Activated naive CD4-positive, alpha-beta T cell treated with anti-CD3 and anti-CD28 coated beads, Interleukin-2, amount 50 U/mL, for 16 hours (primary cell): ENCODE data around the gene RBM14.
"Not testable (repeated sequence)": the region's sequence is repeated elsewhere in the genome, so short reads cannot be mapped to it uniquely, and the experiment has no call there.

Experiments
- DNase-seq: peaks from one replicate; pipeline ENCODE4 v3.0.0-alpha.2; 2020

Gene RBM14

DNA sequence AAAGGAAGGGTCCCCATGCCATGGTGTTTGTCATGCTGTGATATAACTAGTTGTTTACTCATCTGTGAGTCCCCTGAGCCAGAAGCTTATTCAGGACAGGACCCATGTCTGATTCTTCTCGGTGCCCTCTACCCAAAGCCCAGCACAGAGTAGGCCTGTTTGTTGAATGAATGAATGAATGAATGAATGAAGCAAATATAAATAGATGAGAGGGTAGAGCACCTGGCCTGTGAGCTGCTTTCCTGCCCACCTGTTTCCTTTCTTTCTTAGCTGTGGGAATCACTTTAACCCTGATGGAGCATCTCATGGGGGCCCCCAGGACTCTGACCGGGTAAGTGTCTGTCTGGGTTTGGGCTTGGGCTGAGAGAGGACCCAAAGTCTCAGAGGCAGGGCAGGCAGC is 16.2 kb upstream of the RBM14 start:
- DNase-seq, result no peak

DNA sequence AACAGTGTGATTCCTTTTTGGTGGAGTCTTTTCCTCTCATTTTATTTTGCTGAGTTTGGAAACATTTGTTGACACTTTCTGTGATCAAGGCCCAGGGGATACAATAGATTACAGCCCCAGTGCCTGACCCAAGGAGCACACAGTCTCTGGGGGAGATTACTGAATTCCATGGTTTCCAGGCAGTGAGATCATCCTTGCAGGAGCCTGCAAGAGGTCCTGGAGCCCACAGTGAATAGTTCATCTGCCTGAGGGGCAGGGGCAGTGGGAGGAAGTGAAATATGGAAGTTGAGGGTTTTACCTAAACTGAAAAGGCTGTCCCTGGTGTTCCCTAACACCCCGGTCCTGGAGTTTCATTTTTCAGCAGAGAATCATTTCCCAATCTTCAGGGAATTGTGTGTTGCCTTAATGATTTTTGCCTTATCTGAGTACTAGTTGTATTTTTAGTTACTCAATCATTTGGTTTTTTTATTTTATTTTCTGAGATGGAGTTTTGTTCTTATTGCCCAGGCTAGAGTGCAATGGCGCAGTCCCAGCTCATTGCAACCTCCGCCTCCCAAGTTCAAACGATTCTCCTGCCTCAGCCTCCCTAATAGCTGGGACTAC is 15.7 kb upstream of the RBM14 start:
- no peak for DNase-seq

DNA sequence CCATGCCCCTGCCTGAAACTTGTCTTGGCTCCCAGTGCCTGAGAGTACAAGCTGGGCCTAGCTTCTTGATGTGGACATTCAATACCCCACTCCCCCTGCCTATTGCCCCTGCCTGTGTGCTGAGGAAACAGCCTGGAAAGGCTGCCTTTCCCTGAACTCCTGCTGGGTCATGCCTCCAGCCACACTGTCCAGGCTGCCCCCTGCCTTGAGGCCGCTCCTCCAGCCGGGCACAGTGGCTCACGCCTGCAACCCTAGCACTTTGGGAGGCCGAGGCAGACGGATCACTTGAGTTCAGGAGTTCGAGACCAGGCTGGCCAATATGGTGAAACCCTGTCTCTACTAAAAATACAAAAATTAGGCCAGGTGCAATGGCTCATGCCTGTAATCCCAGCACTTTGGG is 13.4 kb upstream of the RBM14 start:
- DNase-seq, result no peak

DNA sequence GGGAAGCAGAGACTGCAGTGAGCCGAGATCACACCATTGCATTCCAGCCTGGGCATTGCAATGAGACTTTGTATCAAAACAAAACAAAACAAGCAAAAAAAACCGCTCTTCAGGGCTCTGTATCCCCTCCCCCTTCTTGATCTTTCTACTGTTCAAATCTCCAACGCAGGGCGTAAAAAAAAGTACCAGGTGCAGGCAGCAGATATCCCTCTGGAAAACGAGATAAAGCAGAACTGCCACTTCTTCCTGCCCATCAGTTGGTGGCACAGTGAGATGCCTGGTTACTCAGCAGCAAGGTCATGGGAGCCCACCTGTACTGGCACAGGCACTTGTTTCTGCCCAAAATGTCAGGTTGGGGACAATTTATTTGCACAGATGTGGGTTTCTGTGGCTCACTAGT is 12.3 kb upstream of the RBM14 start:
- DNase-seq, result no peak

DNA sequence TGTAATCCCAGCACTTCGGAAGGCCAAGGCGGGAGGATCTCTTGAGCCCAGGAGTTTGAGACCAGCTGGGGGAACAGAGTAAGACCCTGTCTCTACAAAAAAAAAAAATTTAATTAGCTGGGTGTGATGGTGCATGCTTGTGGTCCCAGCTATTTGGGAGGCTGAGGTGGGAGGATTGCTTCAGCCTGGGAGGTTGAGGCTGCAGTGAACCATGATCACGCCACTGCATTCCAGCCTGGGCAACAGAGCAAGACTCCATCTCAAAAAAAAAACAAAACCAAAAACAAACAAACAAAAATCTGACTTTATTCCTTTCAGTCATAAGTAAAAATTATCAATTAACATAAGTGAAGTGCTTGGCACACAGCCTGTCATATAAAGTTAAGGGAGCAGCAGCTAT is 9.8 kb upstream of the RBM14 start:
- DNase-seq, result not testable (repeated sequence)

DNA sequence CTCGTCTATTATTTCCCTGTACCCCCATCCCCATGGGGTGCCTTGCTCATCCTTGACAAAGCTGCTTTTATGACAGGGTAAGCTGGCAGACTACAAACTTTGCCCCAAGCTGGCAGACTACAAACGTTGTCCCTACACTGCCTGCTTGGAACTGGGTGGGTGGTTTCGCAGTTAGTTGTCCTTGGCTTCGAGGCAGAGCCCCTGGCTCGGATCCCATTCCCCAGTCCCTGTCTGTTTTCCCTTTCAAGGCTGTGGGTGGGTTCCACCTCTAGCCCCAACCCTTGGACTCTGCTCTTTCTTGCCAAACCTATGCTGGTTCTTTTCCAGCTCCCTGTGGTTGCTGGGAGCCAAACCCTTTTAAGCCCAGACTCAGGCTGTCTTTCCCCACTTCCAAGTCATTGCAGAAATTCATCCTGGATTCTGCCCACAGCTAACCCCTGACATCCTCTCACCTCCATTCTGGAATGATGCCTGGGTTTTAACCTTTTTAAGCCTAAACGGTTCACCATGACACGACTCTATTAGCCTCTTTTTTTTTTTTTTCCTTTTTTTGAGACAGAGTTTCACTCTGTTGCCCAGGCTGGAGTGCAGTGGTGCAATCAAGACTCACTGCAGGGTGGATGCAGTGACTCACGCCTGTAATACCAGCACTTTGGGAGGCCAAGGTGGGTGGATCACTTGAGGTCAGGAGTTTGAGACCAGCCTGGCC is 9.2 kb upstream of the RBM14 start:
- DNase-seq, result no peak

DNA sequence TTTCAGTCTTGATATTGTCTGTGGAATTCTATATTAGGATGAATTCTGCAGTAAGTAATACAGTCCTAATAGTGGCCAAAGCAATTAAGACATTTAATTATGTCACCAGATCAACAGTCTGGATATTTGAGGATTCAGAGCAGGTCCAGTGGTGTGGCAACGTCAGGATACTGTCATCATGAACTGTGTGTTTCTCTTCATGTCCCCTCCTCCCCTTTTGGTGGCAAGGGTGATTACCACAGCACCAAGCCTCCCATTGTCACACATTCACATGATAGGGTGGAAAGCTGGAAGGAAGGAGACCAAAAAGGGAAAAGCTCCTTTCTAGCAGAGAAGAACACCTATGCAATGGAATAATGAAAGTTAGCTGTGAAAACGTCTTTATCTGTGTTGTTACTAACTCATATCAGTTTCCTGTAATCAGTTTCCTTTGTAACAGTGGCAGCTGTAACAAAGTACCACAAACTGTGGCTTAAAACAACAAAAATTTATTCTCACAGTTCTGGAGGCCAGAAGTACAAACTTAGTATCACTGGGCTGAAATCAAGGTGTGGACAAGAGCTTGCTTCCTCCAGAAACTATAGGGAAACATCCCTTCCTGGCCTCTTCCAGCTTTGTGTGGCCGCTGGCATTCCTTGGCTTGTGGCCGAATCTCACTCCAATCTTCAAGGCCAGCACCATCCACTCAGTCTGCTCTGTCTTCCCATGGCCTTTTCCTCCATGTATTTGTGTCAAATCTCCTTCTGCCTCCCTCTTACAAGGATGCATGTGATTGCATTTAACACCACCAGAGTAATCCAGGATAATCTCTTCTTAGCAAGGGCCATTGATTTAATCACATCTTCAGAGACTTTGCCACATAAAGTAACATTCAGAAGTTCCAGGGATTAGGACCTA is 6.5 kb upstream of the RBM14 start:
- no peak for DNase-seq

DNA sequence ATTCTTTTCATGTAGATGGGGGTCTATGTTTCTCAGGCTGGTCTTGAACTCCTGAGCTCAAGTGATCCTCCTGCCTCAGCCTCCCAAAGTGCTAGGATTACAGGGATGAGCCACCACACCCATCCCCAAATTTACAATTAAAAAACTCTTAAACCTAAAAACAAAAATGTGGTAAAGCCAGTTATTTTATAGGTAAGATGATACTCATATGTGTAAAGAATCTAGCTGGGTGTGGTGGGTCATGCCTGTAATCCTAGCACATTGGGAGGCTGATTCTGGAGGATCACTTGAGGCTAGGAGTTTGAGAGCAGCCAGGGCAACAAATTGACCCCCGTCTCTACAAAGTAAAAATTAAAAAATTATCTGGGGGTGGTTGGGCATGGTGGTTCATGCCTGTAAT is 4.0 kb upstream of the RBM14 start:
- no peak for DNase-seq

DNA sequence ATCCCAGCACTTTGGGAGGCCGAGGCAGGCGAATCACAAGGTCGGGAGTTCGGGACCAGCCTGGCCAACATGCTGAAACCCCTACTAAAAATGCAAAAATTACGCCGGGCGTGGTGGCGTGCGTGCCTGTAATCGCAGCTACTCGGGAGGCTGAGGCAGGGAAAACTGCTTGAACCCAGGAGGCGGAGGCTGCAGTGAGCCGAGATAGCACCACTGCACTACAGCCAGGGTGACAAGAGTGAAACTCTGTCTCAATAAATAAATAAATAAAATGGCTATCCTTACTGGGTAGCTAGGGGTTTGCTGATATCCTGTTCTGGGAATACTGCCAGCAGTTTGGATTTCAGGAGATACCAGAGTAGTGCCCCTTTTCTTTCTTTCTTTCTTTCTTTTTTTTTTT is 2.4 kb upstream of the RBM14 start:
- DNase-seq, result no peak

DNA sequence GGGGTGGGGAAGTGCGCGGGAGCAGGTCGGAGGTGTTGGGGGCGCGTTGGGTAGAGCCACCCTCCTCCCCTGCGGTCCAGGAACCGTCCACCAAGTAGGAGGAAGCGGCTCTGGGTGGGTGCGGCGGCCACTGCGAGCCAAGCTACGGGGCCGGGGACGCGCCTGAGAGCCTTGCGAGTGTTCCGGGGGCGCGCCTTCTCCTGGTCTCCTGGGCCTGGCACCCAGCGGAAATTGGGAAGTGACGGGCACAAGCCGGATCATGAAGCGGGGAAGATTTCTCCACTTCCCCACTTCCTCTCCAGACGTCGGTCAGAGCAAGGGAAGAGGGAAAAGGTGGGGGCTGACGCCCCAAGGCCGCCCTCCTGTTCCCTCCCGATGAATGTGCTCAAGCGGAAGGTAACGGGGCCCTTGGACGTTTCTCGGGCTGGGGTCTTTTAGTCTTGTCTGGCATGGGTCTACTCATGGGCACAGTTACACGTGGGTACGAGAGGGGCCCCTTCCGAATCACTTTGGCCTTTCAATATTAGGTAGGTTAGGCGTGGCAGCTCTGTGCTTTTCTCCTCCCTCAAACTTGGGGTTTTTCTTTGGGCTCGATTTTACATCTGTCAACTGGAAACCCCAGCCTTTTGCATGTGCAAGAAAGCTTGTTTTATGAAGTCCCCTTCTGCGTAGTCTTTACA is 865 bp downstream of the RBM14 start:
- DNase-seq, result peak; percentile 17

DNA sequence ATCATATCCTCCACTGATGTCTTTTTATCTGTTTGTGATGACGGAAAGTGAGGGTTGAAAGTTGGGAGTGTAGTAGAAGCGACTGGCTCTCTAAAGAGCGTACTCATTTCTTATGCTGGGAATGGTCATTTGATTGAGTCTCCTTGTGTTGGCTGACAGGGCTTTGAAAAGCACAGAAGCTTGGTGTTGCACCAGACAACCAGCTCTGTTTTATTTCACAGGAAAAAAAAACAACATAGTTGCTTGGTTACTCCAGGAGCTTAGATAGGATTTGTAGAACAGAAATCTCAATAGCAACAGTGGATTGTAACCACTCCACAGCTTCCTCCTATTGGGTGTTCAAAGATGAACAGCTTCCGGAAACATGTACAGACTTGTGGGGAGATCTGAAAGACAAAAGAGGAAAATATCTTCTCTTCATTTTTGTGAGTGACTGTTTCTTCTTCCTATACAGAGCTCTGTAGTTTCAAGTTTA is 2.7 kb downstream of the RBM14 start:
- no peak for DNase-seq

DNA sequence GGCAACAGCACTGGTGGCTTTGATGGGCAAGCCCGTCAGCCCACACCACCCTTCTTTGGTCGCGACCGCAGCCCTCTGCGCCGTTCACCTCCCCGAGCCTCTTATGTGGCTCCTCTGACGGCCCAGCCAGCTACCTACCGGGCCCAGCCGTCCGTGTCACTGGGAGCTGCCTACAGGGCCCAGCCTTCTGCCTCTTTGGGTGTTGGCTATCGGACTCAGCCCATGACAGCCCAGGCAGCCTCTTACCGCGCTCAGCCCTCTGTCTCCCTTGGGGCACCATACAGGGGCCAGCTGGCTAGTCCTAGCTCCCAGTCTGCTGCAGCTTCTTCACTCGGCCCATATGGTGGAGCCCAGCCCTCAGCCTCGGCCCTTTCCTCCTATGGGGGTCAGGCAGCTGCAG is 8.0 kb downstream of the RBM14 start:
- DNase-seq, result no peak

DNA sequence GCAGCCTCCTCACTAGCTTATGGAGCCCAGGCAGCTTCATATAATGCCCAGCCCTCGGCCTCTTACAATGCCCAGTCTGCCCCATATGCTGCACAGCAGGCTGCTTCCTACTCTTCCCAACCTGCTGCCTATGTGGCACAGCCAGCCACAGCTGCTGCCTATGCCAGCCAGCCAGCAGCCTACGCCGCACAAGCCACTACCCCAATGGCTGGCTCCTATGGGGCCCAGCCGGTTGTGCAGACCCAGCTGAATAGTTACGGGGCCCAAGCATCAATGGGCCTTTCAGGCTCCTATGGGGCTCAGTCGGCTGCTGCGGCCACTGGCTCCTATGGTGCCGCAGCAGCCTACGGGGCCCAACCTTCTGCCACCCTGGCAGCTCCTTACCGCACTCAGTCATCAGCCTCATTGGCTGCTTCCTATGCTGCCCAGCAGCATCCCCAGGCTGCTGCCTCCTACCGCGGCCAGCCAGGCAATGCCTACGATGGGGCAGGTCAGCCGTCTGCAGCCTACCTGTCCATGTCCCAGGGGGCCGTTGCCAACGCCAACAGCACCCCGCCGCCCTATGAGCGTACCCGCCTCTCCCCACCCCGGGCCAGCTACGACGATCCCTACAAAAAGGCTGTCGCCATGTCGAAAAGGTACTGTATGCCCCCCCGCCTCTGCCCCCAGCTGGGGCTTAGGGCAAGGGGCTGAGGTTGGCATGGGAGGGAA is 8.8 kb downstream of the RBM14 start:
- DNase-seq, result no peak

DNA sequence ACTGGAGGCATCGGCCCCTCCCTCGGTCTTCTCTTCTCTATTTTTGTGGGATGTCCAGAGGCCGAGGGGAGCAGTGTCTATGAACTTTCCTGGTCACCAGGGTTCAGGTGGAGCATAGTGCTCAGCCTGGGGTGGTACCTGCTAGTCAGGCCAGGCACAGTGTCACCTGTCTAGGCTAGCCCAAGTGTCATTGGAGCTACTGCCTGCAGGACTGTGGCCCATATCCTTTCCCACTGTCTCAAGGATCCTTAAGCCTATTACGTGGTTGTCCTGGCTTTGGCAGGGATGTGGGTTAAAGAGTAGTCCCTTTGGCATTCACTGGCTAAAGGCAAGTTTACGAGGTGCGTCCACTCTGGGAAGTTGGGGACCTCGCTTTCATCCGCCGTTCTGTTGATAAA is 9.3 kb downstream of the RBM14 start:
- no peak for DNase-seq

DNA sequence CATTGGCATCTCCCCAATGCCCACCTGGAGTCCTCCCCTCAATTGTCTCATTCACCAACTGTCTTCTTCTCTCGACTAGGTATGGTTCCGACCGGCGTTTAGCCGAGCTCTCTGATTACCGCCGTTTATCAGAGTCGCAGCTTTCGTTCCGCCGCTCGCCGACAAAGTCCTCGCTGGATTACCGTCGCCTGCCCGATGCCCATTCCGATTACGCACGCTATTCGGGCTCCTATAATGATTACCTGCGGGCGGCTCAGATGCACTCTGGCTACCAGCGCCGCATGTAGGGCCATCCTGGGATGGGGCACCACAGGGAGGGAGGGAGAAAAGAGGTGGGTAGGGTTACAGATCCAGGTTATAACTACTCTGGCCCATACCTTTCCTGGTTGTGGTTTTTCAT is 10.0 kb downstream of the RBM14 start:
- no peak for DNase-seq

DNA sequence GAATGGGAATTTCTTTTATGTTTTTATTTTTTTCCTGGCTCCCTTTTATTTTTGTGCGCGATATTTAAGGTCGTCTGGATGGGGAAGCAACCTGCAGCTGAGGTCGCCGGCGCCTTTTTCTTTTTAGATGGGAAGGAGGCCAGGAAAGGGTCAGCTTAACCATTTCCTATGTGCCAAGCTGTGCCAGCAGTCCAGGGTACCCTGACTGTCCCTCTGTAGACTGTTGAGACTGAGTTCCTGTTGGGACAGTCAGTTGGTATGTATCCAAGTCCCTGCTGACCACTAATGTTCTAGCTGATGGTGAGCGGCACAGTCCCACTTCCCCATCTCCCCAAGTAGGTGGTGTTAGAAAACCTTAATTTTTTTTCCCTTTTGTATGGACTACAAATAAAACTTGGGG is 10.5 kb downstream of the RBM14 start:
- no peak for DNase-seq

DNA sequence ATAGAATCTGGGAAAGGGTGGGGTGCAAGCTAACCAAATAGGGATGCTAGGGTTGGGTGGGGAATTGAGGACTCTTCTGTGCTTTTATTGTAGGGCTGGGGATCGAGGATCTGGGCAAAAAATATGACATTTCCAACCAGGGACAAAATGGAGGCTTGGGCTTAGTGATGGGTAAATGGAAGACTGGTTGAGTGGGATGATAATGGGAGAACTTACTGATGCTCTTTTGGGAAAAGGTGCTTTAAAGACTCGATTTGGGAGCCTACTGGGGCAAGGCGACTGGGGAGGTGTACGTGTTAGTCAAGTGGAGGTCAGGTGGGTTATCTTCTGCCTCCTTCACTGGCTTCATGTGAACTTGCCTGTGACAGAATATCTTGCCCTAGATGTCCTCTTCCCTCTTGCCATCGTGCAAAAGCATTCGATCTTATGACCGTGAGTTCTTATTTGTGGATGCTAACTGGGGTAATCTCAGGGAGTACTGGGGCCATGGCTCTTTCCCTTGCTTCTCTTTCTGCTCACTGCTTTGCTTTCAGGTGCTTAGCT is 11.7 kb downstream of the RBM14 start:
- DNase-seq, result no peak

DNA sequence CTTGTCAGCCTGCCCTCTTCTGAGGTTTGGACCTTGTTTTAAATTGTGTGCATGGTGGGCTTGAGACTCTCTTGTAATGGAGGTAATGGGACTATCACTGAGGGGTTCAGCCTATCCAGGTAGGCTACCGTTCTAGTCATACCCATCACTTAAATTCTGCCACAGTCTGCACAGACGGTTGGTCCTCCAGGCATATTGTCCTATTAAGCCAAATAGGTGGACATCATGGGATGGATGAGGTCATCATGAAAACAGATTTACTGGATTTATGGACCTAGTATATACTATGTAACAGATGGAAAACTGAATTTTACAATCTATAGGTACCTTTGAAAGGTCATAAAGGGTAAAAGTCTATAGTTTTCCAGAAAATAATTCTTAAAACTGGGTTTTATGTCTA is 12.9 kb downstream of the RBM14 start:
- DNase-seq, result no peak

DNA sequence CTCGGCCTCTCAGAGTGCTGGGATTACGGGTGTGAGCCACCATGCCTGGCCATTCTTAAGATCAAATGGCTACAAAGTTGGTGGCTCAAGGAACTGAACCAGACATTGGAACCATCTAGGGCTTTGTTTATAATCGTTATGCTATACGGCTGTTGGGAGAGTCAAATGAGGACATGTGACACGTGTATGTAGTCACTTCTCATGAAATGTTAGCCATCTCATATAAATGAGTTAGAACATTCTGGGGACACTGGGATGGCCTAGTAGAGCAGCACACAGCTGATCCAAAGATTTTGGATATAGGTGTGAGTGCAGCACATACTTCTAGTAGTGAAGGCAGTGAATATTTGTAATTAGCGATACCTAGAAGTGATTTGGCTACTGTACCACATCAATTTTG is 15.5 kb downstream of the RBM14 start:
- no peak for DNase-seq

DNA sequence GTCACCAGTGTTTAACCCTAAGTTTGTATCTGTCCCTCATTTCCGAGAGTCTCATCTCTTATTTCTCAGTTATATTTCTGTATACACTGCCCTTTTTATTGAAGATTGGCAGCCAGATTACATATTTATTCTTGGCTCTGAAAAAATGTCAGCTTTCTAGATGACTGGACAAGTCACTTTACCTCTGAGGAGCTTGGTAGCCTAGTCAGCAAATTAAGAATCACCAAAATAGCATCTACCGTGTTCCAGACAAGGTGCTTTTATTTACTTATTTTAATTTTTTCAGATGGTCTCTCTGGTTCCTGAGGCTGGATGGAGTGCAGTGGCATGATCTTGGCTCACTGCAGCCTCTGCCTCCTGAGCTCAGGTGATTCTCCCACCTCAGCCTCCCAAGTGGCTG is 16.5 kb downstream of the RBM14 start:
- DNase-seq, result no peak

DNA sequence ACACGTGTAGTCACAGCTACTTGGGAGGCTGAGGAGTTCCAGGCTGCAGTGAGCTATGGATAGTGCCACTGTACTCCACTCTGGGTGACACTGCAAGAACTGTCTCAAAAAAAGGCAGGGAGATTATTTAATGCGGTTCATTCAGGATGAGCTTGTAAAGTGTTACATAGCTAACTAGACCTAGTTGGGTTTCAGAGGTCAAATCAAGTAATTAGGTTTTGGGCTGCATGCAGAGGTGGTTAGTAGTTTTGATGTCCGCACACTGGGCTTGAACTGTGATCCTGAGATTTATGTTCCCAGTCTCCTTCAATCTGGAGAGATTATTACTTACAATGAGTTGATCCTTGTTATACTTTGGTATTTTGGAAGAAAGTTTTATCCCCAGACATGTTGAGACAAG is 20.0 kb downstream of the RBM14 start:
- DNase-seq, result no peak

DNA sequence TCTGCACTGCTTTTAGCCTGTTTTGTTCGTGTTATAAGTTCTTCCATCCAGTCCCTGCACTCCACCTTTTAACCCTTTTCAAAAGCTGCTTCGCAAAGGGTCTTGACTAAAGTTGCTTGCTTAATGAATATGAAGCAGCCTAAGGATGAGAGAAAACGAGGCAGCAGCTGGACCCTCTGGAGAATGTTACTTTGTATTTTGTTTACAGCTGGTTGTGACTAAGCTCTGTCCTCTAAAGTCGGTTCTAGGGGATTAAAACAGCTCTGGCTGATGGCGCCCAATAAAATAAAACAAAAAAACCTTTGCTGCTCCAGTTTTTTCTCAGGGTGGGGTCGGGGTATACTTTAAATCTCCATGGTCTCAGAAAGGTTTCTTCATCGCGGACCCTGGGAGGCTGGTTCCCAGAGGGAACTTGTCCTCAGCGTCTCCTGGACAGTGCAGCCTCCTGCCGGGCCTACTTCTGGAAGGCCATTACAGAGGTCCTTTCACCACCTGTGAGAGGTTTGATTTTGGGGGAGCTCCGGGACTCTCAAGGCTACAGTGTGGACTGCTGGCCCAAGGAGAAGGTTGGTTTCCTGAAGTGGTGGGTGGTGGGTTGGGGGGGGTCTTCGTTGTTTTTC is 21.2 kb downstream of the RBM14 start:
- no peak for DNase-seq
